ENCODE measurements around the gene FASTK. TPM values are rescaled to one million over a fixed set of nuclear protein-coding genes. Genes with fewer than 3 reads are reported as not detected.

FASTK gene
- total RNA-seq, 1 experiment from 2014 or later = 63.4 TPM

- DNase-seq (ENCODE audit: extremely low read depth, low read depth) = no peak
Measured at GRCh38 chr7:151100921-151101320, 20.3 kb upstream of the FASTK start.

GRCh38 chr7:151099486-151100211 is 19.0 kb upstream of the FASTK start:
- no peak for DNase-seq (ENCODE audit: extremely low read depth, low read depth)

- no peak for DNase-seq (ENCODE audit: extremely low read depth, low read depth)
Measured at GRCh38 chr7:151095828-151096475, 15.3 kb upstream of the FASTK start.

GRCh38 chr7:151095123-151095797 is 14.7 kb upstream of the FASTK start:
- DNase-seq (ENCODE audit: extremely low read depth, low read depth) = no peak

- no peak for DNase-seq (ENCODE audit: extremely low read depth, low read depth)
Measured at GRCh38 chr7:151094675-151095074, 14.1 kb upstream of the FASTK start.

- no peak for DNase-seq (ENCODE audit: extremely low read depth, low read depth)
Measured at GRCh38 chr7:151093748-151094147, 13.1 kb upstream of the FASTK start.

GRCh38 chr7:151091988-151092387 is 11.4 kb upstream of the FASTK start:
- DNase-seq (ENCODE audit: extremely low read depth, low read depth) = no peak

- no peak for DNase-seq (ENCODE audit: extremely low read depth, low read depth)
Measured at GRCh38 chr7:151091431-151091830, 10.8 kb upstream of the FASTK start.

GRCh38 chr7:151091003-151091402 is 10.4 kb upstream of the FASTK start:
- no peak for DNase-seq (ENCODE audit: extremely low read depth, low read depth)

- DNase-seq (ENCODE audit: extremely low read depth, low read depth) = no peak
Measured at GRCh38 chr7:151089893-151090730, 9.5 kb upstream of the FASTK start.

- no peak for DNase-seq (ENCODE audit: extremely low read depth, low read depth)
Measured at GRCh38 chr7:151088856-151089699, 8.5 kb upstream of the FASTK start.

- DNase-seq (ENCODE audit: extremely low read depth, low read depth) = no peak
Measured at GRCh38 chr7:151088019-151088855, 7.6 kb upstream of the FASTK start.

GRCh38 chr7:151087245-151088018 is 6.8 kb upstream of the FASTK start:
- DNase-seq (ENCODE audit: extremely low read depth, low read depth) = no peak

- DNase-seq (ENCODE audit: extremely low read depth, low read depth) = no peak
Measured at GRCh38 chr7:151086802-151087244, 6.2 kb upstream of the FASTK start.

- peak; percentile 79 for DNase-seq (ENCODE audit: extremely low read depth, low read depth)
Measured at GRCh38 chr7:151085691-151086620, 5.3 kb upstream of the FASTK start, which contains the start of gene AGAP3. Gene AGAP3, plus strand, starts transcription at chr7:151086475. Its CDS starts 267 bp downstream, at chr7:151086742.

- DNase-seq (ENCODE audit: extremely low read depth, low read depth) = no peak
Measured at GRCh38 chr7:151085329-151085690, 4.7 kb upstream of the FASTK start.

GRCh38 chr7:151083824-151084160 is 3.2 kb upstream of the FASTK start:
- DNase-seq (ENCODE audit: extremely low read depth, low read depth) = no peak

Measured in NCI-H460 (cell line).